ENCODE data around the gene CAND2. TPM values are rescaled to one million over a fixed set of nuclear protein-coding genes. Genes with fewer than 3 reads are reported as not detected.

CAND2 gene
- total and polyA plus RNA-seq, 9 of the 15 experiments (the other 6 are each of a cell fraction or from before 2014, with no cell fraction given): 0.91 to 14.9 (median 4.3) TPM

DNA sequence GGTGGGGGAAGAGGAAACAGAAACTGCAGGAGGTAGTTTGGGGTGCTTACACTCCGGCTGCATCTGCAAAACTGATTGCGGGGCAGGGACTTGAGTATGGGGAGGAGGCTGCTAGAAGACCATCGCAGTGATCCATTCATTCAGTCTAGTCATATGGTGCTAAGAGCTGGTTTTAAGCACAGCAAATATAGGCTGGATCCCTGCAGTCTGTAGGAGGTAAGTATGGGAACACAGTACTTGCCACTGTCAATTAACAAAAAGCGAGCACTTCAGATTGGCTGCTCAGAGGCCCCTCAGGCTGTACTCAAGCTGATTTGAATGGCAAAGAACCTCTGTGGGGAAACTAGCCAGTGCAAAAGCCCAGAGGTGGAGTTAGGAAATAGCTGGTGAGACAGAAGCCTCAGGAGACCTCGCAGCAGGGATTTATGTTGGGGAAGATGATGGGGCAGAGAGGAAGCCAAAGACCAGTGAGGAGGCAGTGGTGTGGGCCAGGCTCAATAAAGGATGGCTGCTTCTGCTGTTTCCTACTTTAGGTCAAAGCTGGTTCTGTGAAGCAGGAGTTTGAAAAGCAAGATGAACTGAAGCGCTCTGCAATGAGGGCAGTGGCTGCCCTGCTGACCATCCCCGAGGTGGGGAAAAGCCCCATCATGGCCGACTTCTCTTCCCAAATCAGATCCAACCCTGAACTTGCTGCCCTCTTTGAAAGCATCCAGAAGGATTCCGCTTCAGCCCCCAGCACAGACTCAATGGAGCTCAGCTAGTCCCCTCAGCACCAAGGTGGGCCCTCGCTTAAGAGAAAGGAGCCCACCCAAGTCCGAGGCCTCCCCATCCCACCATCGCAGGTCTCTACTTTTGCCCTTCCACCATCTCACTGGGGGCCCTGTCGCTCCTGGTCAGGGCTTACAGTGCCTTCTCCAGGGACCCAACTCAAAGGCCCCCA, 37.0 kb downstream of the CAND2 start:
- no peaks in the 10 kb centered on the region for H3K27me3 ChIP-seq (ENCODE audit: control insufficient read depth in 2 of 2, insufficient read depth in 2 of 2, low read length in 2 of 2)
- peak; percentile 27 for ATAC-seq
- 67% methylated on average over 13 of the region's 13 CpGs for WGBS (ENCODE audit: insufficient coverage, low coverage, missing lambda C conversion rate)
- ChIA-PET CTCF (ENCODE audit: low intra/inter-chr PET ratio) (no interaction called here), POLR2A (interaction anchor here (0.6 to 11.9 kb wide), 21 partner anchors 8 to 492 kb away, joined by 3 to 108 read pairs (median 4); partner anchors contain the start of gene RPL32)
- peaks cover 33% of the 10 kb centered on the region for H3K79me2 ChIP-seq (ENCODE audit: control insufficient read depth, insufficient read depth, low read length)
- in situ Hi-C loops (cut with MboI): no loop called here
- no peaks in the 10 kb centered on the region for H3K9me3 ChIP-seq (replicated peaks; ENCODE audit: control insufficient read depth, insufficient read depth, low read depth, low read length)
- peak in 1 of 4 experiments; percentile 33 for DNase-seq (ENCODE audit: extremely low read depth in 1 of 4, low spot score in 3 of 4)
- H2AFZ ChIP-seq (ENCODE audit: low read depth, low read length): no peak overlapping the region
- H3K36me3 ChIP-seq (ENCODE audit: control insufficient read depth, insufficient read depth, low read length): peaks cover 94% of the 10 kb centered on the region
- FAIRE-seq: no peak
- H3K4me3 ChIP-seq: no peak overlapping the region
- BruUV-seq (replicated peaks): no TSS peak
- H3K4me2 ChIP-seq (ENCODE audit: insufficient read depth, low read length): no peak overlapping the region
- H3K27ac ChIP-seq (ENCODE audit: extremely low read depth, low read depth, low read length): peak overlapping the region; percentile 15; the same call in 1 of the 3 replicates
- peaks cover 51% of the 10 kb centered on the region for H4K20me1 ChIP-seq (replicated peaks; ENCODE audit: control insufficient read depth, insufficient read depth, low read length)
- H3K9ac ChIP-seq (ENCODE audit: insufficient read depth in 1 of 2, low read depth in 2 of 2, low read length in 2 of 2): no peak overlapping the region
- intact Hi-C loops (cut with micrococcal nuclease): no loop called here
- peaks cover 6% of the 10 kb centered on the region for H3K9me1 ChIP-seq (ENCODE audit: control insufficient read depth, insufficient read depth, low read length)
- peaks cover 6 to 10% of the 10 kb centered on the region in 2 experiments; a peak in 4 of 5 replicates for H3K4me1 ChIP-seq (replicated peaks in 1 of 2; ENCODE audit: control insufficient read depth in 2 of 2, insufficient read depth in 2 of 2, low read length in 2 of 2)
- TF ChIP-seq E2F8 (IDR thresholded peaks at IDR 0.05; ENCODE audit: low read depth, partially characterized antibody) (no peak), HDAC8 (tag; IDR thresholded peaks at IDR 0.05) (no peak), RBFOX2 (IDR thresholded peaks at IDR 0.05; ENCODE audit: low read depth, low read length) (peak; percentile 62), ZBED1 (IDR thresholded peaks at IDR 0.05) (no peak), ZFPM2 (CRISPR knock-in tag; IDR thresholded peaks at IDR 0.05) (no peak), SP2 (IDR thresholded peaks at IDR 0.05; ENCODE audit: extremely low read depth, low read depth, low read length, poor library complexity, severe bottlenecking) (no peak), MAZ (CRISPR knock-in tag; conservative IDR thresholded peaks at IDR 0.05 in 1 of 2, IDR thresholded peaks at IDR 0.05 in 1 of 2) (0 out of 4 replicates have a peak, but pooled peaks of 1 of the 2 experiments have one; percentile 30), RAD21 (CRISPR knock-in tag; conservative IDR thresholded peaks at IDR 0.05 in 1 of 2, IDR thresholded peaks at IDR 0.05 in 1 of 2) (no peak), IRF2 (CRISPR knock-in tag; IDR thresholded peaks at IDR 0.05) (no peak), FOS (IDR thresholded peaks at IDR 0.05; ENCODE audit: extremely low read depth, insufficient read length) (no peak), EWSR1 (IDR thresholded peaks at IDR 0.05; ENCODE audit: borderline replicate concordance, low read depth, partially characterized antibody) (peak; percentile 17), KDM5B (IDR thresholded peaks at IDR 0.05; ENCODE audit: insufficient replicate concordance, low read depth, low read length) (peak; percentile 28), MYNN (IDR thresholded peaks at IDR 0.05) (peak; percentile 42; the same call in 1 of the 2 replicates), MYNN (CRISPR knock-in tag; IDR thresholded peaks at IDR 0.05) (no peak), POLR2A (conservative IDR thresholded peaks at IDR 0.05) (peak; percentile 75), SUPT5H (IDR thresholded peaks at IDR 0.05) (peak; percentile 63), DNMT1 (IDR thresholded peaks at IDR 0.05) (no peak), CAMTA2 (CRISPR knock-in tag; conservative IDR thresholded peaks at IDR 0.05) (0 out of 2 replicates have a peak, but pooled peaks have one; percentile 45), SMC3 (conservative IDR thresholded peaks at IDR 0.05; ENCODE audit: insufficient read depth, low read depth, low read length) (no peak)

Measured in K562 (cell line).